Omental fat pad (tissue), 4 donors: ENCODE data around the gene OR2A7. TPM values are rescaled to one million over a fixed set of nuclear protein-coding genes. Genes with fewer than 3 reads are reported as not detected.
"Not testable (repeated sequence)": the region's sequence is repeated elsewhere in the genome, so short reads cannot be mapped to it uniquely, and the experiment has no call there.

Experiments used
- ATAC-seq: fragments of 150-250 bp; one replicate; pipeline ENCODE4 v1.9.1; 2016; ENCODE audit warnings: mild to moderate bottlenecking, moderate library complexity; ENCODE audit not compliant: low FRiP score
- DNase-seq: peaks from one replicate; pipeline ENCODE4 v3.0.0-alpha.2; 2019; ENCODE audit warnings: low spot score
- total RNA-seq, 4 donors: library from RNA; depleted of rRNA; stranded (reverse); fragments of >200 nt; gene quantifications; one replicate each; pipeline ENCODE4 v1.1.0, GENCODE V29; 2016

OR2A7 gene
- total RNA-seq, result 10 to 100 TPM in 1 of 4 donors, 1 to 10 TPM in 3; 3.1 to 16.9 (median 4.1) TPM

DNA sequence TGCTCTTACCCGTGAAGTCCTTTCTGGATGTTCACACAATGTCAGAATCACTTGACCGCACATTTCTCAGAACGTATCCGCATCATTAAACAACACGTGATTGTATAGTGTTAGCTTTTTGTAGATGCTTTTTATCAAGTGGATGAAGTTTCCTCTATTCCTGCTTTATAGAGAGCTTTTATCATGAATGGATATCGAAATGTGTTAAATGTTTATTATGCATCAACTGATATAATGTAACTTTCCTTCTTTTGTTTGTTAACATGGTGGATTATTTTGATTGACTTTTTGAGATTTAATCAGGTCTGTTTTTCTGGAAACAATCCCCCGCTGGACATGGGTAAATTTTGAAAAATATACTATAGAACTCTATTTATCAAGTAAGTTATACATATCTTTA lies at the start of gene OR2A7:
TSS of gene OR2A7 (minus strand) at position 101 of the 400 bp plus-strand sequence. CDS start 5,164 bp downstream, outside the sequence.
- not testable (repeated sequence) for ATAC-seq

GRCh38 chr7:144311872-144312469 lies 47.4 kb upstream of the OR2A7 start, which contains the start of gene OR2A1:
TSS of gene OR2A1 (plus strand) at chr7:144312419. CDS start at chr7:144318125, 5,706 bp downstream.
- ATAC-seq, DNase-seq: not testable (repeated sequence)

More for the DNA sequence above, at the start of gene OR2A7:
- not testable (repeated sequence) for DNase-seq

DNA sequence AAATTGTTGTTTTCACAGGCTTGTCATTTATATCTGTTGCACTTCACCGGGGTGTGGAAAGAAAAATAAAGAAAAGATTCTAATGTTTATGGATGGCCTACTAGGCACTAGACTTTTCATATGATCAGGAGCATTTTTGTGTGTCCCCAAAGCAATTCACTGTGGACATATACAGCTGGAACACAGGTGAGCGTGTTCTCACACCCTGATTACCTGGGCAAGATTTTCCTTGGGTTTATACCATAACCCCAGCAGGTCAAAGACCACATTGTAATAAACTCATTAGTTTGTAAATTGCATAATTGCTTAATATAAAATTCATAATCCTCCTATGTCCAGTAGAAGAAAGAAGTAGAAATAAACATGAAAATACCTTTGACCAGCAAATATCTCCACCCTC lies 46.6 kb upstream of the OR2A7 start:
- DNase-seq, ATAC-seq: not testable (repeated sequence)

GRCh38 chr7:144309702-144310101 lies 45.1 kb upstream of the OR2A7 start:
- DNase-seq, ATAC-seq: not testable (repeated sequence)

DNA sequence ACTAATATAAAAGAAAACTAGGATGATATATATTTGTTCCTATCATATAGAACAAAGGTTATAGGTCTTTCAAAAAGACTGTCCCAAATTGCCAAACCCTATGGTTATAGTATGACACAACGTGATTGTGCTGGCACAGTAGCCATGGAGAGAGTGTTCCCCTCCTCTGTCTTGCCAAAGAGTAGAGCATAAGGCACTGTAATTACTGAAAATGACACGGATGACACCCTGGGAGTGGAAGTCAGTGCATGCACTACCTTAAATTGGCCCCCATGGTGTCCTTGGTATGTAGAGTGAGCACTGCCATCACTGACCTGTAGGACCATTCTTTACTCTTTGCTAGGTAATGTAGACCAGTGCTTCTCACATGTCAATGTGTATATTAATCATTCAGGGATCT lies 40.6 kb upstream of the OR2A7 start:
- not testable (repeated sequence) for DNase-seq, ATAC-seq

GRCh38 chr7:144303607-144304006 lies 39.0 kb upstream of the OR2A7 start:
- ATAC-seq, DNase-seq: not testable (repeated sequence)

DNA sequence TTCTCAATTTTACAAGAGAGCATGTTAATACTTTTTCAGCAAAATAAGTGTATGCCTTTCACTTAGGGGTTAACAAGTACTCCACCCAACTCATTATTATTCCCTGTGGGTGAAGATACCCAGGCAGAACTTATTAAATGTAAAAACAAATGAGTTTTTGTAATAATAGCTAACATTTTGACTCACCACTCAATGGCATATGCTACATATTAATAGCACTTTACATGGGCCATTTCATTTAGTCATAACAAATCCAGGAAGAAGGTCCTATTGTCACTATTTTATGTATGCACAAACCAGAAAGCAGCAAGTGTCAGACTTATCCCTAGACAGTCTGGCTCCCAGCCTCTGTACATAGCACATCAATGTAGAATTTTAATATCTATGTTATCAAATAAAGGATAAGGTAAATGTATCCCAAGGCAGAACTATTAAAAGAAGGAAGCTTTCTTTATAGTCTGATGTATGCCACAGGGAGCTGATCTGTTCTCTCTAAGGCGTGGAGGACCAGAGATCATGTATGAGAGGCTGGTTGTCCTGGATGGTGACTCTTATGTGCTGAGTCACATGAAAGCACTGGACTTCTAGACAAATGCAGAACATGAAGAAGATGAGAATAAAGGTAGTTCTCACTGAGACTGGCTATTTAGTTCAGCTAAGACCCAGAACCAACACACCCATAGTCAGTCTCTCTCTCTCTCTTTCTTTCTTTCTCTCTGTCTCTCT lies 38.1 kb upstream of the OR2A7 start:
- DNase-seq, ATAC-seq: not testable (repeated sequence)

DNA sequence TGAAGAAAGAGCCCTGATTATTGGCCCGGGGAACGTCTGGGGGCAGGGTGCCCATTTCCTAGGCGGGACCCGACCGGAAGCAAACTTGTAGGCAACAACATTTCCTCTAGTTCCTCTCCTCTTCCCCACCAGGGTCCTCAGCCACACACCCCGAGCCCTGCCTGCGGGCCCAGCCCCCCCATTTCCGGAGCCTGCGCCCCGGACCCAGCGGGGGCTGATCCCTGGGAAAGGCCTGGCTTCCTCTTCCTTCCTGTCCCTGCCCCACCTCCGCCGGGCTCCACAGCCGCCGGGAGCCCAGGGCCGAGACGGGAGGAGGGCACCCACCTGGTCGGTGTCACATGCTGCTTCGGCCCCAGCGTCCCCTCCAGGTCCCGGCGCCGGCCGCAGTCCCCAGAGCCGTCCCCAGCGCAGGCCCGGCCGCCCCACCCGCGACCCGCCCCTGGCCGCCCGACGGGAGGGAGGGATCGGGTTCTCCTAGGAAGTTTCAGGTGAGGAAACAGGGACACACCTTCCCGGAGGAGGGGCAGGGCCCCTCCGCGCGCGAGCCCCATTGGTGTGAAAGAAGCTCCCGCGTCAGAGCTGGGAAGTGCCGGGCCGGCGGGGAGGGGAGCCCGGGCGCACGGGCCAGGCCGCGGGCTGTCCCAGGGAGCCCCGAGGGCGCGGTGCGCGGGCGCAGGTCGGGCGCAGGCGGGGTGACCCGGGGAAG lies 29.4 kb upstream of the OR2A7 start:
- ATAC-seq, result peak; percentile 98

GRCh38 chr7:144292384-144293161 lies 28.0 kb upstream of the OR2A7 start:
- not testable (repeated sequence) for DNase-seq, ATAC-seq

More for the DNA sequence above, 29.4 kb upstream of the OR2A7 start:
- not testable (repeated sequence) for DNase-seq

- DNase-seq, ATAC-seq: not testable (repeated sequence)
These were observed 27.0 kb upstream of the OR2A7 start for GRCh38 chr7:144291607-144292006.

DNA sequence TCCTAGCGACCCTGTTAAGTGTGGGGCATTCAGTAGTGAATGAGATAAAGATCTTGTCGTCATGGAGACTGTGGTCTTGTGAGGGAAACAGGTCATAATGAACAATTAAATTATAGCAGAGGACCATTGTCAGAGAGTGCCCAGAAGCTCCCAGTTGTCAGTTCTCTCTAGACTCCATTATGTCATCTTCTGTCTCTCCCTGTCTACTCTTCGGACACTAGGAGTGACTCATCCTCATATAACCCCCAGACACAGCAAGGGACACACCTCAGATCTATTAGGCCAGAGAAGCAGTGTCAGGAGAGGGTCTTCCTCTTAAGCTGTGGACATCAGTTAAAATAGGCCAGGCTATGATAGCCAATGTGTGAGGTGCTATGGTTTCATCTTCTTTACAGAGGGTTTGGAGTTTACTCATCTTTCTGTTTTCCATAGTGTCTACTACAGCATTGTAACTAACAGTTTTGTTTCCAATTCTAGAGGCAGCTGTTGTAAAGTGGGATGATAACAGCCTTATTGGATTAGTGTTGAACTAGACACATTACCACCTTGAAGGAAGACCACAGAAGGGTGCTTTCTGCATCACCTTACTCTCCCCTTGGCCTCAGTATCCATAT lies 22.7 kb upstream of the OR2A7 start:
- not testable (repeated sequence) for ATAC-seq

GRCh38 chr7:144283716-144284115 lies 19.1 kb upstream of the OR2A7 start:
- not testable (repeated sequence) for ATAC-seq

More for the DNA sequence above, 22.7 kb upstream of the OR2A7 start:
- not testable (repeated sequence) for DNase-seq

DNA sequence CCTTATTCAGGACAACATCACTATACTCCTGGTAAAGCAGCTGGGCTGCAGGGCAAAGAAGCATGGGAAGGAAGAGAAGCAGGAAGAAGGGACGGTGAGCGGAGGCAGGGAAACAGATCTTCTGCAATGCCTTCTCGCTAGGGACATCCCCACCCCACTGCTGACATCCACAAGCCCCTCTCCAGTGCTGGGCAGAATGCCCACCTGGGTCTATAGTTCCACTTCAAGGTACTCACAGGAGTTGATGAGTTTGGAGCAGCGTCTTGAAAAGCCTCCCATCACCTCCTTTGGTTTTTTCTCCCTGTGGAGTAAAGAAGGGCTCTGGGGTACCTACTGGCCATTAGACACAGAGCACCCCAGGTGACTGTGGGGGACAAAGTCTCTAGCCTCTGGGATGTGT lies 17.9 kb upstream of the OR2A7 start:
- DNase-seq, result not testable (repeated sequence)
- peak; percentile 23 for ATAC-seq

More at GRCh38 chr7:144283716-144284115, 19.1 kb upstream of the OR2A7 start:
- not testable (repeated sequence) for DNase-seq

DNA sequence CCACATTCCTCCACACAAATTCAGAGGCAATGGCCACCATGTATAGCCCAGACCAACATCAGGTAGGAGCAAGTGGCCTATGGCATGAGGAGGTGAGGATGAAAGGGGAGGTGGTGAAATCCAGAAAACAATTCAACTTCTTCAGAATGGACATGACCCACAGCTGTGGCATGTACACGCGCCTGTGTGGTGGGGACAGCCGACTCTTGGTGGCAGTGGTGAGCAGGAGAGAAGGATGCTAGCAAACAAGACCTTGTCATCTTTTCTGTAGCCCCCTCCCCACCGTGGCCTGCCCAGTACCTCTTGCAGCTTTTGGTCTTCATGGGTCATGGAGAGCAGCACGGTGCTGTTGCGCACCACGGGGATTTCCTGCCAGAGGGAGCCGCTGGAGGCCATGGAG lies 17.4 kb upstream of the OR2A7 start:
- not testable (repeated sequence) for DNase-seq, ATAC-seq

- not testable (repeated sequence) for DNase-seq
- peak; percentile 21 for ATAC-seq
These were observed 15.4 kb upstream of the OR2A7 start for GRCh38 chr7:144280010-144280409.

- not testable (repeated sequence) for ATAC-seq, DNase-seq
These were observed 10.7 kb upstream of the OR2A7 start for GRCh38 chr7:144275281-144275680.

GRCh38 chr7:144269188-144269587 lies 4.6 kb upstream of the OR2A7 start, which contains the start of gene CTAGE8:
TSS of gene CTAGE8 (minus strand) at chr7:144269288. CDS start at chr7:144269250, 38 bp downstream.
- not testable (repeated sequence) for ATAC-seq, DNase-seq

DNA sequence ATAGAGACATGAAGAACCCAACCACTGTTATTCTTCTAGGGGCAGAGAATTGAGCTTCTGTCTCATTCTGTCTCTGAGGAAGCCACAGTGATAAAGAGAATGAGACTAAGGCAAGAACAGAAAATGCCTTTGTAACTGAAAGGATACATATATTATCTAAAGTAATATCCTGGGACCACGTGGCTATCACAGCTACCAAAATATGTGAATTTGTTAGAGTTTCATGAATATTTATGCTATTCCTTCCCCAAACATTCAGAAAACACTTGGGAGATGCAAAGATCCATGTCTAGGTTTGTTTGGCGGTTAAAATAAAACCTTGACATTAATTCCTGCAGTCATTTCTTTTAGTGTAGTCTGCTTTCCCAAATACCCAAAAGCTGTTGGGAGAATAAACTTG lies 2.5 kb downstream of the OR2A7 start:
- not testable (repeated sequence) for DNase-seq, ATAC-seq
